Muscle of back (tissue), 11 donors: ENCODE data around the gene SHROOM4. TPM values are rescaled to one million over a fixed set of nuclear protein-coding genes. Genes with fewer than 3 reads are reported as not detected.

Experiments used
- DNase-seq, 3 donors: peaks; one replicate each; pipeline versions ENCODE4 v3.0.0 to v3.0.0-alpha.2; 2013
- polyA plus RNA-seq, 10 donors: library from polyadenylated mRNA; unstranded; fragments of 120-200 nt; gene quantifications; one replicate each; pipeline ENCODE4 v1.2.1, GENCODE V29; 2013; ENCODE audit not compliant: insufficient read length in 10 of 10

Gene SHROOM4
- polyA plus RNA-seq, 10 donors, result 4.7 to 8.7 (median 6.3) TPM

DNA sequence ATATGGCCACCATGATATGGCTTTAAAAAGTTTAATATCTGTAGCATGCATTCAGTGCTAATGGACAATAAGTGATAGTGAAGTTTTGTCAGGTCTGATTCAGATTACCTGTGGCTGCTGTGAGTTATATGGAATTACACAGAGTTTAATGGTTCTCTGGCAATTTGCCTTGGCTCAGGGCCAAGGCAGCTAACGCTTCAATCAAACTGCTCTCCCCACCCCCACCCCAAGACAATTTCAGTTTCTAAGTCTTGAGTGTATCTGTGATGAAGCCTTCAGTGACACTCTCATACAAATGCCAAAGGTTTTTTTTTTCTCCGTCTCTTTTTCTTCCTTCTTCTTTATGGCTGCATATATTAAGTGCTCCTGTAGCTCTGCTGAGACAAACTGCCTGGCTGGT lies 106.6 kb downstream of the SHROOM4 start:
- peak in 1 of 3 donors; percentile 23 for DNase-seq

DNA sequence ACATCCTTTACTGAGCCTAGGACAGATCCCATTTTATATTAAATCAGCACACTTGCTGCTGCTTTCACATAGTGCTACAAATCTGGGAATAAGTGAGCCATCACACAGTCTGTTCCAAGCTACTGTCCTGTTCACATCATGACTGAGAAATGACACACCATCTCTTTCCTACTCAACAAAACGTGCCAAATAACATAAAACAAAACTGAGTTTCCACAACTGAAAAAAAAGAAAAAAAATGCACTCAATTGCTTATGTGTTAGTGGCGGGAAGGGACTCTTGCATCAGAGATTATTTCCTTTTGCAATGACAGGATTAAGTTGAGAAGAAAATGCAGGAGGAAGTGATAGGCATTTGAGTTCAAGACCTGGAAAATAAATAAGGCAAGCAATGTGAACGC lies 109.0 kb downstream of the SHROOM4 start:
- DNase-seq, result no peak

- DNase-seq, result no peak
Measured at GRCh38 chrX:50704360-50704759, 109.6 kb downstream of the SHROOM4 start.

GRCh38 chrX:50700921-50701320 lies 113.1 kb downstream of the SHROOM4 start:
- no peak for DNase-seq

DNA sequence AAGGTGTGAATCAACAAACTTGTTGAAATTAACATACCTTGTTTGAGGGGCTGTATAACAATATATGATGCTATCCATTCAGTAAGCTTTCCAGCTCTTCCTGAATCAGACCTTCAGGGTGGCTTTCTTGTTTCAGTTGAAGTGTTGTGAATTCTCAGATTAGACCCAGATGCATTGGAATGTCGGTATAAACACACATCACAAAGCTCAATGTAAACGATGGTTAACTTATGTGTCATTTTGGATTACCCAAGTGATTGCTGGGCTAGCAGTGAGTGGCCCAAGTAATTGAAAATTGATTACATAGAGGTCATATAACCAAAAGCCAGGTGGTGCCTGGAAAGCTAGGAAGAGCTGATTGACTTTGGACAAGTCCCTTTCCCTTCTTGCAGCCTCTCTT lies 115.0 kb downstream of the SHROOM4 start:
- DNase-seq, result no peak

- DNase-seq, result peak in 2 of 3 donors; percentile 35 to 53
Measured at GRCh38 chrX:50697691-50698090, 116.3 kb downstream of the SHROOM4 start.

DNA sequence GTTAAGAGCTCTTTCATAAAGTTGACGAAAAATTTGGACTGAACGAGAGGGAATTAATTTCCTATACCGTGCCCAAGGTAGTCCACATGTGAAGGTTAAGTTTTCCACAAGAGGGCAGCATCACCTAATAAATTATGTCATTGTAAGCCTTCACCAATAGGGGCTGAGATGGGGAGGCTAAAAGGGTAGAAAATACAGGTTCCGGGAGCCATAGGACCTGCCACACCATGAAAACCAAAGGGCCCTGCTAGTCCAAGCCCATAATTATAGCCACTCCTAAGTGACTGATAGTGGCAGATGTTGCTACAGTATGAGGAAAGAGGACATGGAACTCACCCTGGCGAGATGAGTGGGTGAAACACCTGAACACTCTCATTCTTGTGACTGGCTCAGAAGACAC lies 122.2 kb downstream of the SHROOM4 start:
- peak in 2 of 3 donors; percentile 36 to 52 for DNase-seq

DNA sequence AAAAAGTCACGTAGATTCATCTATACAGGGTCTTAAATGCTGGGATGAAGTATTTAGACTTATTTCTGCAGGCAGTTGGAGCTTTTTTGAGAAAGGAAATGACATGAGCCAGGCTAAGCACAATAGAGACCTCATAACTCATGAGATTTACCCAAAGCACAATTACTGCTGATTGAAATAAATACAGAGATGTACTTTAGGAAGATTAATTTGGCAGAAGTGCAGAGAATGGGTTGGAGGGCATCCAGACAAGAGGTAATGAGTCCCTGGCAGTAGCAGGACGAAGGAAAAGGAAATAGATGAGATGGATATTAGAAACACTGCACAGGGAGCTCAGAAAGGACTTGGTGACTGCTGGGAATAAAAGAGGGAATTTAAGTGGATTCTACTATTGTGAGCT lies 129.1 kb downstream of the SHROOM4 start:
- no peak for DNase-seq

DNA sequence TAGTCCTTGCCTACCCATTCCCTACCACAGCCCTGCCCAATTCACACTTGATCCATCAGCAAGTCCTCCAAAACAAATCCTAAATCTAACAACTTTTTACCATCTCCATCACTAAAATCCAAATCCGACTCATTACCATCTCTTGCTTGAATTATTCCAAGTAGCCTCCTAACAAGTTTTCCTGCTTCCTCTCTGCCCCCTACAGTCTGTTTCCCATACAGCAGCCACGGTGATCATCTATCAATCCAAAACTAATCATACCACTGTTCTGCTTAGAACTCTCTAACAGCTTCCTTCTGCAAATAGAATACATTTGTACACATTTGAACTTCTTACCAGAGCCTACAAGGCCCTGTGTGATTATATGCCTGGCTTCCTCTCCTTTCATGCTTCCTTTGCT lies 133.0 kb downstream of the SHROOM4 start:
- no peak for DNase-seq

- no peak for DNase-seq
Measured at GRCh38 chrX:50677789-50678188, 136.2 kb downstream of the SHROOM4 start.

- DNase-seq, result peak in 2 of 3 donors; percentile 37 to 41
Measured at GRCh38 chrX:50671661-50672060, 142.3 kb downstream of the SHROOM4 start.

DNA sequence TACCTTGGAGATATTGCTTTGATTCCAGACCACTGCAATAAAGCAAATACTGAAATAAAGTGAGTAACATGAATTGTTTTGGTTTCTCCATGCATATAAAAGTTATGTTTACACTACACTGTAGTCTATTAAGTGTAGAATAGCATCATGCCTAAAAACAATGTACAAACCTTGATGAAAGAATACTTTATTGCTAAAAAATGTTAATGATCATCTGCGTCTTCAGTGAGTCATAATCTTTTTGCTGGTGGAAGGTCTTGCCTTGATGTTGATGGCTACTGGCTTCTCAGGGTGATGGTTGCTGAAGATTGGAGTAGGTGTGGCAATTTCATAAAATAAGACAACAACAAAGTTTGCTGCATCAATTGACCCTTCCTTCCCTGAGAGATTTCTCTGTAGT lies 145.1 kb downstream of the SHROOM4 start:
- DNase-seq, result no peak

- no peak for DNase-seq
Measured at GRCh38 chrX:50648156-50648555, 165.8 kb downstream of the SHROOM4 start.

DNA sequence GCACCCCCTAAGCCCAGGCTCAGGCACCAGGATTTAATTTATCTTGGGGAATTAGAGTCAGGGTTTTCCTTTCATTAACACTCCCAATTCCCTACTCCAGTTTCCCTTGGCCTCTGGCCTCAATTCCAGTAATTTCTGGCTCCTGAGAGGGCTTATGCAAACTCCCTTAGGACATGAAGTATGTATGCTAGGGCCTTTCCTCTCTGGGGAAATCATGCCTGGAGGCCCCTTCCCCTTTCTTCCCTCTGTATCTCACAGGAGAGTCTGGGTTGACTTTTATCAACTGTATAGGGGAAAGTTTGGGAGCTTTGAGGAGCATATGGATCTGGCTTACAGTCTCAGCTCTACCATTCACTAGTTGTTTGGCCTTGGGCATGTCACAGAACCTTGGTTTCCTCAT lies 169.5 kb downstream of the SHROOM4 start:
- DNase-seq, result no peak

DNA sequence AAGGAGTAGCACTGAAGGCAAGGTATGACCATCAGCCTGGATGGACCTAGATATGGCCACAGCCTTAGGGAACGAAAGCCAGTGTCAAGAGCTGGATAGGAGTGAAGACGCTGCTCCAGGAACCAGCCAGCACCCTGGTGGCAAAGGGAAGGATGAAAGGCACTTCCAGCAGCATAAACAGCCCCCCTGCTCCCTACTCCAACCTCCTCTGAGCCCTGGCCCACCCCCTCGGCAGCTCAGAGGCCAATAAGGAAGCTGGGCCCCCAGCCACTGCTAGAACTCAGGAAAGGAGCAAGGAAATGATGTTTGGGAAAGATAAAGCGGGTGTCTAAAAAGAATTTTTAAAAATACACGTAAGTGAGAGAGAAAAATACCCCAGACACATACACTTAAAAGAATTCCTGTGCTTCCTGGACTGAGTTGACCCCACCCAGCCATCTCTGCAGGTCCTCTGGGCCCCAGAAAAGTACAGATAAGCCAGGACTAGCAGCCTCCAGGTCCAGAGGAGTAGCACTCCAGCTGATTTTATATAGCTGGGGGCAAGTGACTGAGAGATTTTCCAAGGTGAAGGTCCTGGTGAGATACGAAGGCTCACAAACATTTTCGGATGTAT lies 170.4 kb downstream of the SHROOM4 start:
- DNase-seq, result peak in 1 of 3 donors; percentile 7

DNA sequence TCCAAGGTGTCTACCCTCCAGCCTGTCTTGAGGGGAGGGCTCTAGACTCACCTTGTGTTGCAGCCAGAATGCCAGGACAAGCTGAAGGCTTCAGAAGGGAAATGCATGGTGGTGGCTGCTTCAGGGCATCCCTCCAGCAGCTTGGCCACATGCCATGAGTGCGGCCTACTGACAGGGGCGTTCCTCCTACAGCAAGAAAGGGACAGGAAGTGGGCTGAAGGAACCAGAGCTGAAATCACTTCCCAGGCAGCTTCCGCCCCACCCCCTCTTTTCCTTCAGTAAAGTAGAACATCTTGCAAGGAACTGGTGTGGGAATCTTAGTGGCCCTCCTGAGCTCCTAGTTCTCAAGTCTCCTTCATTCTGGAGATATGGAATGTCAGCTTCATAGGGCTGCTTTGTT lies 175.9 kb downstream of the SHROOM4 start:
- peak in 1 of 3 donors; percentile 13 for DNase-seq

DNA sequence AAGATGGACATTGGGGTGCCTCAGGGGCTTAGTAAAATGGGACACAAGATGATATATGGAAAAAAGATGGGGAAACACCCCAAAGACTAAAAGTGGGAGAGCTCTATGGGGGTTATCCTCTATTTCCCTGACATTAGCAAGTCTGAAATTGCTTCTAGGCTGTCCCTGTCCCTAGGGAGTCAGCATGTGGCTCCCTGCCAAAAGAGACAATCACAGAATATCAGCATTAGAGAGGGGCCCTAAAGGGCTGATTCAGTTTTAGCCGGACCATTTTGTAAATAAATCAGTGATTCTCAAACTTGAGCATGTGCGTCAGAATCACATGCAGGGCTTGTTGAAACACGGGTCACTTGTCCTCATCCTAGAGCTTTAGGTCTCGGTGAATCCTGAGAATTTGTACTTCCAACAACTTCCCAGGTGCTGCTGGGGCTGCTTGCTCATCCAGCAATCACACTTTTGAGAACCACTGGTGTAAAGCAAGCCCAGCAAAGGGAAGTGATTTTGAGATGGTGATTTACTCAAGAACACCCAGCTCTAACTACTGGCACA lies 178.1 kb downstream of the SHROOM4 start:
- DNase-seq, result peak in 1 of 3 donors; percentile 4

DNA sequence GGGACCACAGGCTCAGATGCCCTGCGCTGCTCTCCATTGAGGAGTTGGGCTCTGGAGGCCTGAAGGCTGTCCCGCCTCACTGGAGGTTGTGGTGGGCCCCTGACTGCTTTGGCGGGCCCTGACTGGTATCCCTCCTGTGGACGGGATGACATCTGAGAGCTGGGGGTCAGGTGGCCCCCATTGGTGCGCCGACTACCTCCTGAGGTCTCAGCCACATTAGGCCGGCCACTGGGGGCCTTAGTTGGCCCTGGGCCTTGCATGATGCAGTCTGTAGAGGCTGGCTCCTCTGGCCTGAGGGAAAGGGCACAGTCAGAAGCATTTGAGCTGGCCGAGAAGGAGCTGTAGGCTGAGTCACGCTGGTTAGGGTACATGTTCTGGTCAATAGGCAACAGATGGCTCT lies 178.8 kb downstream of the SHROOM4 start:
- no peak for DNase-seq

DNA sequence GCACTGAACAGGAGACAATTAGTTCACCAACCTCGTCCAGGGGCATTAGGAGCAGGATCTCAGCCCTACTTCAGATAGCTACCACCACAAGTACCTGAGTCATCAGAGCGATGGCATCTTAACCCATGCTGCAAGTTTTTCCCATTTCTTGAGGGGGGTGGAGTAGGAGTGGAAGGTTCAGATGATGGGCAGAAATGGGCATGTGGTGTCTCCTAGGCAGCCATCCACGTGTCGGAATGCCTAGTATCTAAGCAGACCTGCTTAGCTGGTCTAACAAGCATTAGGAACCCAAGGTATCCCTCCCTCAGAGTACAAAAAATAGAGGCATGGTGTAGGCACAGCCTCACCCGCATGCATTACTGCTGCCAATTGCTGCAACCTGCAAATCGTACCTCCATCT lies 184.2 kb downstream of the SHROOM4 start:
- no peak for DNase-seq

DNA sequence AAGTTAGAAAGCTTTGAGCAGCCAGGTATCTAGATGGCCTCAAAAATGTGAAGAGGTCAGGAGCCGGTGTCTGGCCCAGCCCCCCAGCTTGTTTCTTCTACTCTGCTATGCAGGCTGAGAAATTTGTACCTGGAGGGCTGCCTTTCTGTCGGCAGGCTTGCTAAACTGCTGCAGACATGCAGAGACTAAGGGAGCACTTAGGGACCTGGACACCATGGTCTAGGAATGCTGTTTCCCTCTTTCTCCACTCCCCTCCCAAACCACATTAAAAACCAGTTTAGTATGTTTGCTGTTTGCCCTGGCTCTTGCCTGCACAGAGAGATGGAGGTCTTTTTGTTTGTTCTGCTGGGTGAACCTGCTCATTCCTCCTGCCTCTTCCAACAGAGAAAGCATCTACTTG lies 186.3 kb downstream of the SHROOM4 start:
- DNase-seq, result no peak

GRCh38 chrX:50626432-50626831 lies 187.6 kb downstream of the SHROOM4 start:
- DNase-seq, result no peak

DNA sequence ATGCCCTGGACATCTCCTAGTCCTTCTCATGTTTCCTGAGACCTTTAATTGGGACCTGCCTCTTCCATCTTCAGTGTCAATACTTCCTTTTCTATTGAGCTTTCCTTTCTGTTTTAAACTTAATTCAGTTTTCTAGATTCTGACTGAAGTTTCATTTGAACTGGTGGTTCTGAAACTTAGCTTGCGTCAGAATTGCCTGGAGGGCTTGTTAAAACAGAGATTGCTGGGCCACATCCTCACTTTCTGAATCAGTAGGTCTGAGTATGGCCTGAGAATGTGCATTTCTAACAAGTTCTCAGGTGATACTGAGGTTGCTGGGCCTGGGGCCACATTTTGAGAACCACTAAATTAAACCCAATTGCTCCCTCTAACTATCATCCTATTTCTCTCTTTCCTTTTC lies 191.2 kb downstream of the SHROOM4 start:
- DNase-seq, result no peak

- peak in 2 of 3 donors; percentile 27 to 48 for DNase-seq
Measured at GRCh38 chrX:50618788-50619558, 195.0 kb downstream of the SHROOM4 start.
